Stimulated activated CD4-positive, alpha-beta T cell treated with anti-CD3 and anti-CD28 coated beads, Interleukin-15, amount 100 ng/mL, for 24 hours (primary cell): ENCODE measurements around the gene RARRES1.

Experiments used
- DNase-seq: peaks from one replicate; pipeline ENCODE4 v3.0.0-alpha.2; 2020

The RARRES1 gene

DNA sequence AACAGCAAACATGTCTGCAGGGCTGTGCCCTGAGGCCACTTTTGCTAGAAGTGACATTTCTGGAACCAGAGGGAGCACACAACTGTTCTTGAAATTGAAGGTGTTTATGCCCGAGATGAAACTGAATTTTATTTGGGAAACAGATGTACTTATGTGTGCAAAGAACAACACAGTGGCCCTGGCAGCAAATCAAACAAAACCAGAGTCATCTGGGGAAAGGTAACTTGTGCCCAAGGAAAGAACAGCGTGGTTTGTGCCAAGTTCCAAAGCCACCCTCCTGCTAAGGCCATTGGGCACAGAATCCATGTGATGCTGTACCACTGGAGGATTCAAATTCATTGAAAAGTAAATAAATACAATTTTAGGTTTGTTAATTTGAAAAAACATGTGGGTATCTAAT, 31.2 kb upstream of the RARRES1 start:
- DNase-seq, result no peak

- no peak for DNase-seq
Observed at GRCh38 chr3:158762701-158763100, 30.4 kb upstream of the RARRES1 start.

DNA sequence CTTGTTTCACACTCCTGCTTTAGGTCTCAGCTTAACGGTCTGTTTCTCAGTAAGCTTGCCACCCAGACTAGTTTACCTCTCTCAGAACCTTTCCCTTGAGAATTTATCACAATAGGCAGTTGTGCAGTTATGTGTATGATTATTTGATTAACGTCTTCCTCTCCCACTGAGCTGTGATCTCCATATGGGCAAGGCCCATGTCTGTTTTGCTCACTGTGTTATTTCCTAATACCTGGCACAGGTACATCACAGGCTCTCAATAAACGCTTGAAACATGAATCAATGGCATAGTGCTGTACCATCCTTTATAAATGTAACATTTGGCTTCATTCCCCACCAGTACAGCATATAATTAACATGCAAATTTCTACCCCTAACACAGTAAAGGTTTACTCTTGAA, 29.1 kb upstream of the RARRES1 start:
- no peak for DNase-seq

GRCh38 chr3:158755421-158755820, 23.2 kb upstream of the RARRES1 start:
- DNase-seq, result no peak

DNA sequence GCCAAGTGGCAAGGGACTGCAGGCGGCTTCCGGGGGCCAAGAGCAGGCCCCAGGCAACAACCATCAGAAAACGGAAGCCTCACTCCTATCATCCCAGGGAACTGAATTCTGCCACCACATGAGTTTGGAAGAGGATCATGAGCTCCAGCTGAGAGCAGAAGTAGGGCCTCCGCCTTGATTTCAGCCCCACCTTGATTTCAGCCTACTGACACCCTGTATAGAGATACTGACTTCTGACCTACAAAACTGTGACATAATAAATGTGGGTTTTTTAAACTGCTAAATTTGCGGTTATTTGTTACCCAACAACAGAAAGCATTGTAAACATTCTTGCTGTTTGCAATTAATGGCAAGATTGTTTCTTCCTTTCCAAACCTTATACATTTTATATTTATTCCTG, 21.6 kb upstream of the RARRES1 start:
- DNase-seq, result no peak

- DNase-seq, result no peak
Observed at GRCh38 chr3:158751316-158751715, 19.1 kb upstream of the RARRES1 start.

GRCh38 chr3:158750016-158750415, 17.8 kb upstream of the RARRES1 start:
- DNase-seq, result no peak

DNA sequence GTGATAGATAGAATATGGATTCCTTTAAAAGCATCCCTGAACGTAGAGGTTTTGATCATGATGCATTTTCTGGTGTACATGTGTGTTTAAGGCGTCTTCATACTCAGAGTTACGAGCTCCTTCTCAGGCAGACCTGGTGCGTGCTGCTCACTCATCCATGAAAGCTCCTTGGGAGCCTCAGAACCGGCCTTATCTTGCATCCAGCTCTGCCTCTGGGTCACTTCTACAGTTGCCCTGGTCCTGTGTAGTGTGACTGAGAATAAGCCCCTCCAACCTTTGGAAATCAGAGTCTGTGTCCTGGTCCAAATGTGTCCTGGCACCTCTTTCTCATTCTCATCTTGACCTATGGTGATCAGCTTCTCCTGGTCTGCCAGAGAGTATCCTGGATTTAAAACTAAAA, 17.3 kb upstream of the RARRES1 start:
- DNase-seq, result no peak

- DNase-seq, result no peak
Observed at GRCh38 chr3:158748237-158748828, 16.1 kb upstream of the RARRES1 start.

- DNase-seq, result no peak
Observed at GRCh38 chr3:158747417-158747816, 15.2 kb upstream of the RARRES1 start.

DNA sequence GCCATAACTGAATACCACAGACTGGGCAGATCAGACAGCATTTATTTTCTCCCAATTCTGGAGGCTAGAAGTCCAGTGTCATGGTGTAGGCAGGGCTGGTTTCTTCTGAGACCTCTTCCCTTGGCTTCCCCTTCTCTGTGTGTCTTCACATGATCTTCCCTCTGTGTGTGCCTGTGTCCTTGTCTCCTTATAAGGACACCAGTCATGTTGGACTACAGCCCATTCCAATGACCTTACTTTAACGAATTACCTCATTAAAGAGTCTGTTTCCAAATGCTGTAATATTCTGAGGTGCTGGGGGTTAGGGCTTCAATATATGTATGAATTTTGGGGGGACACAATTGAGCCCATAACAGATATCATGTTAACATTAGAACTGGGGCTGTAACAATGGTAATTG, 13.3 kb upstream of the RARRES1 start:
- DNase-seq, result no peak

DNA sequence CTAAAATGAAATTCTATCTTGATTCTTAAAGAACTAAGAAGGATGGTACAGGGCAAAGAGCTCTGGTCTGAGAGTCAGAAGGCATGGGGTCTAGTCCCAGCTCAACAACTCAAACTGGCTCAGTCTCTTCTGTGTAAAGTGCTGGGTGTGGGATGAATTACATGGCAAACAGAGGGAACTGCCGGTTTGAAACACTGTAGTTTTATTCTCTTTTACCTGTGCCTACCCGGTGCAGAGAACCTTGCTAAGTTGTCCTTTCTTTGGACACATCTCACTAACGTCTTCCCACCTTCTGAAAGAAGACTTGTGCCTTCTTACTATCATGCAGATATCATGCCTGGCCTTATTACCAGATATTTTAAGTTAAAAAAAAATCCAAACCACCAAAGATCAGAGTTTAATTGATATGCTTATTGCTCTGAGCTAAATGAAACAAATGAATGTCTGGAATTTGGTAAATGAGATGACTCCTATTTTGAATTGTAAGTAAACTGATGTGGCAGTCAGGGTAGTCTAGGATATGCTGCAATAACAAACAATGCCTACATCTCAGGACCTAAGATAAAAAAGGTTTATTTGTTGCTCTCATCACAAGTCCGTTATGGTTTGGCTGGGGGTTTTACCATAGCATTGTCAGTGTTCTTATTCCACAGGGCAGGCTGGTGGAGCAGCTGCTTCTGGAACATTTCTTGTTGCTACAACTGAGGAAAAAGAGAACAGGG, 12.5 kb upstream of the RARRES1 start:
- DNase-seq, result no peak

GRCh38 chr3:158743664-158744566, 11.7 kb upstream of the RARRES1 start:
- DNase-seq, result no peak

DNA sequence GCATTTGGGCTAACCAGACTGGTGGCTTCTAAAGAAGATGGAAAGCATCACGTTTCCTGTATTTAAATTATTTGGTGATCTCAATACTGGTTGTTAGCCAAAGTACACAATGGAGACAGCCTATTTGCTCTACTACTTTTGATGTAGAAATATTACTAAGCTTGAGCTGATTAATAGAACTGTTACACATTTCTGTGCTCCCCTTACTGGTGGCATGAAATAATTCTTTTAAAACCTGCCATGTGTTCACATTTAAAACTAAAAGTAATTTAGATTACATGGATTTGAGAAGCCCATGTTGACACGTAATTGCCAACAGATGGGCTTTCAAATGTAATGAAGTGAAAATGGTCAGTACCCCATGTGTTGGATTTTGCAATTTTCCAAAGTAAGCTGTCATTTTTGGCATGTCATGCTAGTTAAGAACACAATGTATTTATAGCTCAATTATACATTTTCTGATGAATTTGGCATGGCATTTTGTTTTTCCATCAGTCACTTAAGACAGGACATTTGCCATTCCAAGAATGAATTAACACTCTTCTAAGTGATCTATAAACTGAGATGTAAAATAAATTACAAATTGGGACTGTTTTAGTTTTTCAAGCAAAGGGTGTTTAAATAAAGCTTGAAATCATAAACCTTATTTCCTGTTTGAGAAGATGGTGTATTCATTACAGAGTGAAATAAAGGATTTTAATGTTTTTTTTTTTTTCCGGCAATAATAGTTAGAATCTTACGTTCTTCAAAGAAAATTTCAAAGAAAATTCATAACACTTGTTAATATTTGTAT, 10.8 kb upstream of the RARRES1 start:
- no peak for DNase-seq

DNA sequence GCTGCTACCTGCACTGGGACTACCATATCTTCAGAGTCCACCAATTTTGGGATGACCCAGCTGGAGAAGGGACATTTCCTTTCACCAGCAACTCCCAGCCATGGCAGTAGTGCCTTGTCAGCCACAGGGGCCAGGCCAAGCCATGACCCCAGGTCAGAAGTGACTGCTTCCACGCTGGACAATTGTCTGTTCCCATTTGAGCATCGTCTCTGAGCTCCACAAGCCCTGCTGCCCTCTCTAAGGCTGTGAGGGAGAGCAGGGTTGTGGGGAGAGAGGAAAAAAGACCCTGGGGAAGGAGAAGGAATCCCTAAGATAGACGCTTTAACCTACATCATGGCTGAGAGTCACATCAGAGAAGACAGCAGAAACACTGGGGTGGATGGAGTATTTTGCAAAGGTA, 7.4 kb upstream of the RARRES1 start:
- DNase-seq, result no peak

GRCh38 chr3:158739078-158739477, 6.8 kb upstream of the RARRES1 start:
- DNase-seq, result no peak

- no peak for DNase-seq
Observed at GRCh38 chr3:158738653-158739052, 6.4 kb upstream of the RARRES1 start.

DNA sequence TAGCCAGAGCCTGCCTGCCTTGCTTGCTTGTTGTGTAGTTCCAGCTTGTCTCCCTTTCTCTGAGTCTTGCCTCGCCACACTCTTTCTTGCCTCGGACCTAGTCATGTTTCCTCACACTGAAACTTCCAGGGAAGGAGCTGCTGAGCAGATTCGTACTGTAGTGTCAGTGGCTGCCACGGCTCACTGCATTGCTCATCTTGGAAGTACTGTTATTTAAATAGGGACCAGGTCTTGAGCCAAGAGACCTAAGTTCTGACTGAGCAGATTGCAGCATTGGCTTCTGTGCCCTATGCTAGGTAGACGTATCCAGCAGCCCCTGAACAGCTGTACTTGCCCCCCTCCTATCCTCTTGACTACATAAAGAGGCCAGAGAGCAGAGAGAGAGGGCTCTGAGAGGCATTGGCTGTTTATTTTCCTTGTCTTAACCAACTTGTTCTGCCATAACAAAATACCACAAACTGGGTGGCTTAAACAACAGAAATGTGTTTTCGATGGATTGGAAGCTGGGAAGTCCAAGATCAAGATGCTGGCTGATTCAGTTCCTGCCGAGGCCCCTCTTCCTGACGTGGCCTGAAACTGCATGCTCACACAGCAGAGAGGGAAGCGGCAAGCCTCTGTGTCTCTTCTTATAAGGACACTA, 5.8 kb upstream of the RARRES1 start:
- DNase-seq, result no peak

- DNase-seq, result no peak
Observed at GRCh38 chr3:158737410-158737809, 5.2 kb upstream of the RARRES1 start.

DNA sequence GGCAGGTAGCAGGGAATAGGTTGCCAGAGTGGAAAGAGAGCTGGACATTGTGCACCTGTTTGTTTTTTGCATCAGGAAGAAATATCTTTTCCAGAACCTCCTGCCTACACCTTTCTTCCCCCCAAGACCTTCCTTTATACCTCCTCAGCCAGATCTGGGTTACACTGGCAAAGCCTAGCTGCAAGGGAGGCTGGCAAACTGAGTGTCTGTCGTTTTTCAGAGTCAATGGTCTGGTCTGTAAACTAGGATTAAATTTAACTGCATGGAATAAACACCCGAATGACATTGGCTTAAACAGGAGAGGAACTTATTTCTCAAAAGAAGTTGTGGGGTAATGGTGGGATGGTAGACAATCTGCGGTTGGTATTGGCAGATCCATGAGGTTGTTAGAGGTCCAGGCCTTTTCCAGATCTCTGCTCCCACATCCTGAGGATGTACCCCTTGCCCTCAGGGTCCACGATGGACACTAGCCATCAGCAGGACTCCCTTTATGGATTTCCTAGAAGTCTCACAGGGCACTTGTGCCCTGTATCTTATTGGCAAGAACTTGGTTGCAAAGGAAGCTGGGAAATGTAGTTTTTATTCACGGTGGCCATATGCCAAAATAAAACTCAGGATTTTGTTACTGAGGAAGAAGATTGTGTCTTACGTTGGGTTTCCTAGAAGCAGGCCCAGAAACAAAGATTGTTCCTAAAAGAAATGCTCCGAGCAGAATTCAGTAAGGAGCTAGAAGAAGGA, 3.2 kb upstream of the RARRES1 start:
- DNase-seq, result no peak

GRCh38 chr3:158733656-158734055, 1.4 kb upstream of the RARRES1 start:
- no peak for DNase-seq

DNA sequence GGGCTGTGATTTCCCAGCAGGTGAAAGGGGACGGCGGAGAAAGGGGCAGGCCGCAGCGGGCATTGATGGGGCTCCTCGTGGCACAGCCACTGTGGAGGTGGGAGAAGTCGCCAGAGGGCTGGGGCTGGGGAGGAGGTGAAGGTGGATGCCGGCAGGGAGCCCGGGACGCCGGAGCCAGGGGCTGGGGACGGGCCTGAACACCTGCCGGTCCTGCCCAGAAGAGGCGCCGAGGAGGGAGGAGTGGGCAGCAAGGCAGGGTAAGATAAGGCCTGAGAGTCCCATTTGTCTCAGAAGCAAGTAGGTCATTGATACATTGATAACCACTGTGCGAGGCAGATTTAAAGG, 571 bp upstream of the RARRES1 start:
- no peak for DNase-seq
